GM19023 (cell line): ENCODE data around the gene TATDN2.
A peak's percentile ranks its signal among the peaks of the same experiment; 100 is the strongest.

ENCODE experiments used
- ATAC-seq: cut with Tn5 transposase; IDR thresholded peaks from one replicate; pipeline ENCODE4 v1.9.1; 2021; ENCODE audit warnings: mild to moderate bottlenecking, moderate library complexity; ENCODE audit not compliant: unreplicated experiment

Gene TATDN2

GRCh38 chr3:10248184-10248983, at the start of gene TATDN2:
Gene TATDN2 (plus strand): TSS chr3:10248459. CDS start chr3:10249201, 742 bp downstream.
- ATAC-seq, result peak; percentile 96

GRCh38 chr3:10198761-10199649, 49.3 kb upstream of the TATDN2 start:
- ATAC-seq, result peak; percentile 73

- no peak for ATAC-seq
These were observed 43.3 kb upstream of the TATDN2 start for GRCh38 chr3:10204921-10205320.

GRCh38 chr3:10205451-10206165, 42.7 kb upstream of the TATDN2 start:
- no peak for ATAC-seq

- ATAC-seq, result no peak
These were observed 42.1 kb upstream of the TATDN2 start for GRCh38 chr3:10206166-10206511.

GRCh38 chr3:10213156-10213792, 35.0 kb upstream of the TATDN2 start:
- ATAC-seq, result no peak

GRCh38 chr3:10215578-10216368, 32.5 kb upstream of the TATDN2 start:
- no peak for ATAC-seq

- no peak for ATAC-seq
These were observed 30.9 kb upstream of the TATDN2 start for GRCh38 chr3:10217359-10217758.

GRCh38 chr3:10219737-10220136, 28.5 kb upstream of the TATDN2 start:
- ATAC-seq, result no peak

- ATAC-seq, result peak; percentile 47
These were observed 24.3 kb upstream of the TATDN2 start for GRCh38 chr3:10223676-10224639.

GRCh38 chr3:10224794-10225665, 23.2 kb upstream of the TATDN2 start:
- ATAC-seq, result peak; percentile 34

- peak; percentile 41 for ATAC-seq
These were observed 22.0 kb upstream of the TATDN2 start for GRCh38 chr3:10226293-10226692.

GRCh38 chr3:10228248-10228950, 19.9 kb upstream of the TATDN2 start:
- ATAC-seq, result no peak

- ATAC-seq, result no peak
These were observed 18.7 kb upstream of the TATDN2 start for GRCh38 chr3:10229576-10229975.

GRCh38 chr3:10232137-10232536, 16.1 kb upstream of the TATDN2 start:
- no peak for ATAC-seq

- no peak for ATAC-seq
These were observed 14.3 kb upstream of the TATDN2 start for GRCh38 chr3:10233988-10234387.

GRCh38 chr3:10234526-10235230, 13.6 kb upstream of the TATDN2 start:
- no peak for ATAC-seq
